ENCODE measurements around the gene GLRX. TPM values are rescaled to one million over a fixed set of nuclear protein-coding genes. Genes with fewer than 3 reads are reported as not detected.

Gene GLRX
- total RNA-seq, 2 experiments from 2014 or later = 52.9 to 80.5 TPM

DNA sequence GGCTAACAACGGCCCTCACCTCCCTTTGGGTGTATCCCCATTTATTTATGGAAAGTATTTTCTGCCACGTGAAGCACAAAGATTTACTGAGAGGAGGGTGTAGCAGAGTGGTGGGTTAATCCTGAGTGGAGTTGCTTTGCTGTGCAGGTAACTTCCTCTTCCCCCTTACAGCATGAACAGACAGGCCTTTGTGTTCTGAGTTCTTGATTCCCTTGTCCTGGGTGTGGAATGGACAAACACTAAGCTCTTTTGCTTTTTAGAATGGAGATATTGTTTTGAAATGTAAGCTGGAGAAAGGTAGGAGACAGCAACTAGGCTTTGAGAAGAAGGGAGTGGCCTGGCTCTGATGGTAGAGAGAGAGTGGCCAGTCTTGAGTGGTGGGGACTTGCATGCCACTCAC is 17.1 kb upstream of the GLRX start:
- no peak overlapping the region for H2AFZ ChIP-seq (ENCODE audit: low read length)
- POLR2A ChIA-PET = interaction anchor here (1.0 to 4.2 kb wide), 3 partner anchors 18 to 214 kb away, joined by 3 to 46 read pairs (median 5); partner anchors contain the start of genes GLRX and RFESD
- peaks cover 21% of the 10 kb centered on the region for H3K4me1 ChIP-seq (ENCODE audit: insufficient read depth, low read length, poor library complexity, severe bottlenecking)
- no peaks in the 10 kb centered on the region for H3K79me2 ChIP-seq (ENCODE audit: insufficient read depth, low read depth, low read length)
- DNase-seq (ENCODE audit: low spot score) = no peak
- no peaks in the 10 kb centered on the region for H4K20me1 ChIP-seq (ENCODE audit: insufficient read depth, low read length)
- no peak for TF ChIP-seq EZH2phosphoT487 (IDR thresholded peaks at IDR 0.05; ENCODE audit: borderline replicate concordance, low read depth, low read length)
- TF ChIP-seq, protein P1, sequence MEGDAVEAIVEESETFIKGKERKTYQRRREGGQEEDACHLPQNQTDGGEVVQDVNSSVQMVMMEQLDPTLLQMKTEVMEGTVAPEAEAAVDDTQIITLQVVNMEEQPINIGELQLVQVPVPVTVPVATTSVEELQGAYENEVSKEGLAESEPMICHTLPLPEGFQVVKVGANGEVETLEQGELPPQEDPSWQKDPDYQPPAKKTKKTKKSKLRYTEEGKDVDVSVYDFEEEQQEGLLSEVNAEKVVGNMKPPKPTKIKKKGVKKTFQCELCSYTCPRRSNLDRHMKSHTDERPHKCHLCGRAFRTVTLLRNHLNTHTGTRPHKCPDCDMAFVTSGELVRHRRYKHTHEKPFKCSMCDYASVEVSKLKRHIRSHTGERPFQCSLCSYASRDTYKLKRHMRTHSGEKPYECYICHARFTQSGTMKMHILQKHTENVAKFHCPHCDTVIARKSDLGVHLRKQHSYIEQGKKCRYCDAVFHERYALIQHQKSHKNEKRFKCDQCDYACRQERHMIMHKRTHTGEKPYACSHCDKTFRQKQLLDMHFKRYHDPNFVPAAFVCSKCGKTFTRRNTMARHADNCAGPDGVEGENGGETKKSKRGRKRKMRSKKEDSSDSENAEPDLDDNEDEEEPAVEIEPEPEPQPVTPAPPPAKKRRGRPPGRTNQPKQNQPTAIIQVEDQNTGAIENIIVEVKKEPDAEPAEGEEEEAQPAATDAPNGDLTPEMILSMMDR (conservative IDR thresholded peaks at IDR 0.05; ENCODE audit: low read length) = no peak
- no peak overlapping the region for H3K4me3 ChIP-seq (ENCODE audit: low read depth, low read length, poor library complexity, severe bottlenecking)
- H3K36me3 ChIP-seq (ENCODE audit: insufficient read depth, low read length) = no peaks in the 10 kb centered on the region
- no peak overlapping the region for H3K27ac ChIP-seq (ENCODE audit: low read depth, low read length, poor library complexity, severe bottlenecking)
- BruUV-seq (replicated peaks) = no TSS peak
- no peak overlapping the region for H3K4me2 ChIP-seq (ENCODE audit: low read length)
- intact Hi-C loops (cut with micrococcal nuclease; ENCODE audit: unreplicated experiment) = loop anchor here (10.0 kb wide), 1 partner anchor 965 kb away; the partner anchor contains the start of gene ERAP1
- CTCF ChIA-PET (ENCODE audit: unreplicated experiment) = interaction anchor here (3.3 kb wide), 1 partner anchor 58 kb away, joined by 11 read pairs; no protein-coding TSS in a partner anchor
- no peaks in the 10 kb centered on the region for H3K9me3 ChIP-seq (ENCODE audit: low read length)
- H3K9me2 ChIP-seq (ENCODE audit: insufficient read depth, low read length) = no peaks in the 10 kb centered on the region

DNA sequence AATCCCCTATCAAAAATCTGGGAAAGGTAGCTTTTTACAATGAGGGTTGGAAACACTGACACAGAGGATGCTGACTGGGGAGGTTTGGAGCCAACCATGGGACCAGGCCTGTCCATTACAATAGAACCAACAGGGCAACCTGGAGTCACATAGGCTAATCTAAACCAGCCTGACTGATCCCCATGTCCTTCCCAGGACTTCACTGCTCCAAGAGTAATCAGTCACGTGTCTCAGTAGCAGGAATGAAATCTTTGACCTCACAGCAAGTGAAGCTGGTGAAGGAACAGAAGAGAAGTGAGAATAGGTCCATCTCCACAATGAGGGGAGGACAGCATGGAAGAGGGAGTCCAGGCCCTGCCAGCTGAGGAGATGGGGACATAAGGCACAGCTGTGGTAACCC is 16.0 kb upstream of the GLRX start:
- intact Hi-C loops (cut with micrococcal nuclease; ENCODE audit: unreplicated experiment) = loop anchor here (10.0 kb wide), 1 partner anchor 966 kb away; the partner anchor contains the start of gene ERAP1
- H2AFZ ChIP-seq (ENCODE audit: low read length) = no peak overlapping the region
- CTCF ChIA-PET (ENCODE audit: unreplicated experiment) = interaction anchor here (3.3 kb wide), 1 partner anchor 57 kb away, joined by 11 read pairs; no protein-coding TSS in a partner anchor
- no peak overlapping the region for H3K4me2 ChIP-seq (ENCODE audit: low read length)
- peaks cover 30% of the 10 kb centered on the region for H3K4me1 ChIP-seq (ENCODE audit: insufficient read depth, low read length, poor library complexity, severe bottlenecking)
- no peak for DNase-seq (ENCODE audit: low spot score)
- no peaks in the 10 kb centered on the region for H3K9me2 ChIP-seq (ENCODE audit: insufficient read depth, low read length)
- H3K4me3 ChIP-seq (ENCODE audit: low read depth, low read length, poor library complexity, severe bottlenecking) = no peak overlapping the region
- H4K20me1 ChIP-seq (ENCODE audit: insufficient read depth, low read length) = no peaks in the 10 kb centered on the region
- H3K9me3 ChIP-seq (ENCODE audit: low read length) = no peaks in the 10 kb centered on the region
- no TSS peak for BruUV-seq (replicated peaks)
- TF ChIP-seq EZH2phosphoT487 (IDR thresholded peaks at IDR 0.05; ENCODE audit: borderline replicate concordance, low read depth, low read length) = no peak
- TF ChIP-seq, protein P1 (conservative IDR thresholded peaks at IDR 0.05; ENCODE audit: low read length) = no peak
- no peaks in the 10 kb centered on the region for H3K79me2 ChIP-seq (ENCODE audit: insufficient read depth, low read depth, low read length)
- no peak overlapping the region for H3K27ac ChIP-seq (ENCODE audit: low read depth, low read length, poor library complexity, severe bottlenecking)
- no peaks in the 10 kb centered on the region for H3K36me3 ChIP-seq (ENCODE audit: insufficient read depth, low read length)
- POLR2A ChIA-PET = interaction anchor here (1.5 to 4.2 kb wide), 3 partner anchors 17 to 192 kb away, joined by 3 to 46 read pairs (median 12); partner anchors contain the start of genes GLRX and RFESD

DNA sequence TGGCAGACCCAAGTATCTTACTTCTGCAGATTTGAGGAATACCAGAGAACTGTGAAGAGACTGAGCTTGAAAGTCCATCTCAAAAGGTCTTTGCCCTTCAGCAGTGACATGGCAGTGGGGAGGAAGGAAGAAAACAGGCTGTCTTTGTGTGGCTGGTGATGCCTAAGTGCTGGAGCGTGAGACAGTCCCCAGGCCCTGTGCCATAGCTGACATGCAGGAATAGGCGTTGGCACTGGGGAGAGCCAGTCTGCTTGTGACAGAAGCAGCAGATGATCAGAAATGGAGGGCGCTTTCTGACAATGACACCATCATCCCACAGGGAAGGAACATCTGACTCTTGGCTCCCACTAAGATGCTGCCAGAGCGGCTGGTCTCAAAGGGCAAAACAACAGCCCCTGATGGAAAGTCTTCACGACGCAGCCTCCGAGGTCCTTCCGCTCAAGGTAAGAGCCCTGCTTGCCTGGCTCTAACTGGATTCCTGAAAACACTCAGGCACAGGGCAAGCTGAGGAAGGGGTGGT is 15.5 kb upstream of the GLRX start:
- ChIA-PET POLR2A (interaction anchor here (0.9 to 4.2 kb wide), 6 partner anchors 16 to 191 kb away, joined by 3 to 46 read pairs (median 7); partner anchors contain the start of genes GLRX and RFESD), CTCF (ENCODE audit: unreplicated experiment) (no interaction called here)
- BruUV-seq (replicated peaks) = no TSS peak
- Histone ChIP-seq H3K9me2 (ENCODE audit: insufficient read depth, low read length) (no peaks in the 10 kb centered on the region), H3K4me2 (ENCODE audit: low read length) (no peak overlapping the region), H3K79me2 (ENCODE audit: insufficient read depth, low read depth, low read length) (no peaks in the 10 kb centered on the region), H4K20me1 (ENCODE audit: insufficient read depth, low read length) (no peaks in the 10 kb centered on the region), H3K27ac (ENCODE audit: low read depth, low read length, poor library complexity, severe bottlenecking) (no peak overlapping the region), H3K4me1 (ENCODE audit: insufficient read depth, low read length, poor library complexity, severe bottlenecking) (peaks cover 32% of the 10 kb centered on the region), H2AFZ (ENCODE audit: low read length) (no peak overlapping the region), H3K36me3 (ENCODE audit: insufficient read depth, low read length) (no peaks in the 10 kb centered on the region), H3K9me3 (ENCODE audit: low read length) (no peaks in the 10 kb centered on the region), H3K4me3 (ENCODE audit: low read depth, low read length, poor library complexity, severe bottlenecking) (no peak overlapping the region)
- no peak for TF ChIP-seq EZH2phosphoT487 (IDR thresholded peaks at IDR 0.05; ENCODE audit: borderline replicate concordance, low read depth, low read length)
- TF ChIP-seq, protein P1 (conservative IDR thresholded peaks at IDR 0.05; ENCODE audit: low read length) = no peak
- intact Hi-C loops (cut with micrococcal nuclease; ENCODE audit: unreplicated experiment) = loop anchor here (10.0 kb wide), 1 partner anchor 967 kb away; the partner anchor contains the start of gene ERAP1
- DNase-seq (ENCODE audit: low spot score) = no peak
